A549 (cell line): ENCODE results near the gene CYSLTR2. TPM values are rescaled to one million over a fixed set of nuclear protein-coding genes. Genes with fewer than 3 reads are reported as not detected.

Experiments used
- ATAC-seq, 2 experiments: fragments of 200-7000 bp in 1 of 2; fragments of >200 bp in 1 of 2; cut with Nextera tagmentation in 1 of 2; cut with Tn5 transposase in 1 of 2; 3 replicates each; pipeline versions ENCODE4 v1.8.0 to v1.9.1; 2018 to 2020; ENCODE audit warnings: mild to moderate bottlenecking in 1 of 2, moderate library complexity in 1 of 2
- CTCF ChIA-PET: fragments of 300-600 bp; sonication (Branson Sonifier 250); formaldehyde crosslinking; extraction: SDS; loops from one replicate; lab custom pipeline; 2021; ENCODE audit warnings: antibody characterized with exemption, inconsistent platforms; lab: Yijun Ruan, JAX
- POLR2A ChIA-PET: fragments of 350-600 bp; formaldehyde crosslinking; extraction: SDS; loops from one replicate; lab custom pipeline; 2021; ENCODE audit warnings: antibody characterized with exemption, inconsistent platforms; lab: Yijun Ruan, JAX
- DNase-seq, 2 experiments: peaks; one replicate each; pipeline versions ENCODE4 v3.0.0 to v3.0.0-alpha.2; 2011 to 2016; ENCODE audit warnings: low read depth in 1 of 2, low spot score in 1 of 2
- FAIRE-seq: peaks from 2 replicates; lab custom pipeline; 2011; peaks lifted over from hg19 to GRCh38; lab: Jason Lieb, UNC
- H3K27ac ChIP-seq, 2 experiments: fragments of >200 bp; sonication (Bioruptor Twin); formaldehyde crosslinking; 3 replicates each; pipeline ENCODE4 v1.5.1; 2016 to 2017
- H3K4me1 ChIP-seq: fragments of >200 bp; sonication (Bioruptor Twin); formaldehyde crosslinking; 3 replicates; pipeline ENCODE4 v1.6.1; 2016
- H3K4me2 ChIP-seq: fragments of >200 bp; sonication (Bioruptor Twin); formaldehyde crosslinking; 3 replicates; pipeline ENCODE4 v1.6.1; 2016
- H3K4me3 ChIP-seq: fragments of >200 bp; sonication (Bioruptor Twin); formaldehyde crosslinking; 3 replicates; pipeline ENCODE4 v1.5.1; 2016
- H3K9me3 ChIP-seq: fragments of >200 bp; sonication (Bioruptor Twin); formaldehyde crosslinking; 3 replicates; pipeline ENCODE4 v1.6.1; 2016
- ATOH8 ChIP-seq: fragments of 250-450 bp; sonication (Bioruptor Pico); IDR thresholded peaks from 2 replicates; pipeline ENCODE4 v1.5.0; 2020; ENCODE audit warnings: low read depth, mild to moderate bottlenecking, moderate library complexity
- CBX8 ChIP-seq: fragments of 200-600 bp; sonication (generic); IDR thresholded peaks from 2 replicates; pipeline ENCODE4 v1.6.1; 2016
- CEBPB ChIP-seq, 2 experiments: fragments of >200 bp in 1 of 2; sonication (Bioruptor Twin) in 1 of 2; formaldehyde crosslinking in 1 of 2; IDR thresholded peaks; 2 replicates each; pipeline ENCODE4 v1.6.1; 2012 to 2016
- CHD2 ChIP-seq: fragments of 150-350 bp; IDR thresholded peaks from 2 replicates; pipeline ENCODE4 v1.6.1; 2014; ENCODE audit warnings: low read length; ENCODE audit not compliant: partially characterized antibody
- CHD4 ChIP-seq: fragments of 200-600 bp; sonication (generic); IDR thresholded peaks from 2 replicates; pipeline ENCODE4 v1.6.1; 2016; ENCODE audit warnings: antibody characterized with exemption, mild to moderate bottlenecking, borderline replicate concordance
- EP300 ChIP-seq, 2 experiments: fragments of >200 bp; sonication (Bioruptor Twin); formaldehyde crosslinking; IDR thresholded peaks; 2 replicates in 1 of 2; 3 replicates in 1 of 2; pipeline ENCODE4 v1.6.1; 2016 to 2017
- FOSL2 ChIP-seq, 2 experiments: fragments of 450-650 bp in 1 of 2; fragments of >200 bp in 1 of 2; sonication (Bioruptor Twin) in 1 of 2; formaldehyde crosslinking; IDR thresholded peaks; 2 replicates each; pipeline versions ENCODE4 v1.5.0 to v1.6.1; 2016 to 2020; ENCODE audit warnings: mild to moderate bottlenecking in 1 of 2, moderate library complexity in 1 of 2
- GATA3 ChIP-seq: IDR thresholded peaks from 2 replicates; pipeline ENCODE4 v1.6.1; 2012; ENCODE audit warnings: borderline replicate concordance
- HMGXB4 ChIP-seq: fragments of 250-450 bp; sonication (Bioruptor Pico); IDR thresholded peaks from 2 replicates; pipeline ENCODE4 v1.5.0; 2021; ENCODE audit warnings: mild to moderate bottlenecking, moderate library complexity, borderline replicate concordance
- HOXB13 ChIP-seq: fragments of 250-450 bp; sonication (Bioruptor Pico); IDR thresholded peaks from 2 replicates; pipeline ENCODE4 v1.5.0; 2020; ENCODE audit warnings: low read depth, mild to moderate bottlenecking, moderate library complexity
- KDM1A ChIP-seq: fragments of 200-600 bp; sonication (generic); IDR thresholded peaks from 2 replicates; pipeline ENCODE4 v1.6.1; 2016; ENCODE audit warnings: low read depth, mild to moderate bottlenecking
- KDM5A ChIP-seq: fragments of 200-600 bp; sonication (generic); IDR thresholded peaks from 2 replicates; pipeline ENCODE4 v1.6.1; 2016; ENCODE audit warnings: antibody characterized with exemption, mild to moderate bottlenecking
- MYC ChIP-seq: IDR thresholded peaks from 2 replicates; pipeline ENCODE4 v1.6.1; 2012; ENCODE audit warnings: mild to moderate bottlenecking, inconsistent platforms, low read length, improper control_type of control experiment, borderline replicate concordance
- RCOR1 ChIP-seq: fragments of 150-350 bp; IDR thresholded peaks from 2 replicates; pipeline ENCODE4 v1.6.1; 2014; ENCODE audit warnings: antibody characterized with exemption, low read length, low read depth
- RNF2 ChIP-seq: fragments of 200-600 bp; sonication (generic); IDR thresholded peaks from 2 replicates; pipeline ENCODE4 v1.6.1; 2016; ENCODE audit warnings: low read depth, mild to moderate bottlenecking, antibody characterized with exemption, moderate library complexity, borderline replicate concordance
- TFCP2L1 ChIP-seq: fragments of 250-450 bp; sonication (Bioruptor Pico); IDR thresholded peaks from 2 replicates; pipeline ENCODE4 v1.5.0; 2021; ENCODE audit warnings: mild to moderate bottlenecking
- TP53 ChIP-seq: fragments of 250-450 bp; sonication (Bioruptor Pico); IDR thresholded peaks from 2 replicates; pipeline ENCODE4 v1.5.0; 2021; ENCODE audit warnings: mild to moderate bottlenecking, moderate library complexity
- USF2 ChIP-seq: fragments of 450-650 bp; IDR thresholded peaks from 2 replicates; pipeline ENCODE4 v1.6.1; 2014; ENCODE audit warnings: antibody characterized with exemption
- ZFP36 ChIP-seq: fragments of 450-650 bp; IDR thresholded peaks from 2 replicates; pipeline ENCODE4 v1.6.1; 2014; ENCODE audit warnings: borderline replicate concordance; ENCODE audit not compliant: partially characterized antibody
- ZNF302 ChIP-seq: fragments of 250-450 bp; sonication (Bioruptor Pico); IDR thresholded peaks from 2 replicates; pipeline ENCODE4 v1.9.0; 2021; ENCODE audit warnings: inconsistent platforms, mild to moderate bottlenecking, moderate library complexity
- ZSCAN20 ChIP-seq: fragments of 250-450 bp; sonication (Bioruptor Pico); IDR thresholded peaks from 2 replicates; pipeline ENCODE4 v1.8.0; 2022; ENCODE audit warnings: mild to moderate bottlenecking, moderate library complexity
- WGBS: methylation state at CpG from one replicate; pipeline ENCODE4 v1.1.6; 2017; ENCODE audit errors: missing lambda C conversion rate; 5-methylcytosine and 5-hydroxymethylcytosine counted together
- polyA plus RNA-seq, 4 experiments: library from polyadenylated mRNA; depleted of rRNA in 3 of 4; stranded (reverse); fragments of >200 nt; fragmentation: RNase III in 1 of 4; extraction: RNeasy Plus Mini Kit Qiagen cat#74134 plus additional on column Dnase treatment in 1 of 4; gene quantifications; 2 replicates in 3 of 4; 3 replicates in 1 of 4; pipeline ENCODE4 v1.2.3, GENCODE V29; 2011 to 2017
- TF ChIP-seq, protein P1 (sequence below): fragments of 150-350 bp; IDR thresholded peaks from 2 replicates; pipeline ENCODE4 v1.6.1; 2014; ENCODE audit warnings: low read depth, mild to moderate bottlenecking, low read length
- TF ChIP-seq, protein P2 (sequence below): IDR thresholded peaks from 2 replicates; pipeline ENCODE4 v1.6.1; 2012; ENCODE audit warnings: low read depth, borderline replicate concordance
- TF ChIP-seq, protein P3 (sequence below): IDR thresholded peaks from 2 replicates; pipeline ENCODE4 v1.6.1; 2012

CYSLTR2 gene
- polyA plus RNA-seq, 2 of the 4 experiments (the other 2 are of a cell fraction), result not detected

- TF ChIP-seq HMGXB4 (CRISPR knock-in tag), result no peak
- TF ChIP-seq CEBPB (IDR thresholded peaks at IDR 0.05), result no peak
- no peak for TF ChIP-seq KDM5A
Measured at GRCh38 chr13:48738311-48738710, 84.6 kb downstream of the CYSLTR2 start (continued).

DNA sequence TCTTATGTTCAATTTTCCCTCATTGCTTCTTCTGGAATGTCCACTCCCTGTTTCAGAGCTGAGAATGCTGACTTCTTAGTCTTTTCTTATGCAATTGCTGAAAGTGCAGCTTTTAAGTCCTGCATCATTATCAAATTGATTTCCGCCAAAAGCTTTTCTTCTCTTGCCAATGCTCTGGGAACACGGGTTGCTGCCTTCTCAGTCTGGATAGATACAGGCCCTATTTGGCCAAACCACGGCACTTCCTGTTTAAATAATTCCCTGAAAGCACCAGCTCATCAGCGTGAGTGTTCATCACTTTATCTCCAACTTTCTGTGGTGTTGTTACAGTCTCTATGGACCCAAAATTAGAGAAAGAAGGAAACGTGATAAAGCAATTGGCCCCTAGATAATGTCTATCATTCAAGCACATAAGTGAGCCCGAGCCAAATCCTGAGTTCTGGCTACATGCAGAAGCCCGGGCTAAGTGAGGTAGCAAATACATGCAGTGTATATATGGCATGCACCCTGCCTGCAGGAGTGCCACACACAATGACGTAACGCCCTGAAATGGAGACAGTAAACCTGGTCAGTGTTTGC lies 85.7 kb downstream of the CYSLTR2 start:
- no peak for DNase-seq
- H3K4me3 ChIP-seq, result no peak overlapping the region
- TF ChIP-seq KDM1A, result no peak
- TF ChIP-seq ATOH8 (CRISPR knock-in tag), result no peak
- TF ChIP-seq HOXB13 (CRISPR knock-in tag), result no peak
- no peak for TF ChIP-seq ZNF302 (CRISPR knock-in tag)
- TF ChIP-seq, protein P1, sequence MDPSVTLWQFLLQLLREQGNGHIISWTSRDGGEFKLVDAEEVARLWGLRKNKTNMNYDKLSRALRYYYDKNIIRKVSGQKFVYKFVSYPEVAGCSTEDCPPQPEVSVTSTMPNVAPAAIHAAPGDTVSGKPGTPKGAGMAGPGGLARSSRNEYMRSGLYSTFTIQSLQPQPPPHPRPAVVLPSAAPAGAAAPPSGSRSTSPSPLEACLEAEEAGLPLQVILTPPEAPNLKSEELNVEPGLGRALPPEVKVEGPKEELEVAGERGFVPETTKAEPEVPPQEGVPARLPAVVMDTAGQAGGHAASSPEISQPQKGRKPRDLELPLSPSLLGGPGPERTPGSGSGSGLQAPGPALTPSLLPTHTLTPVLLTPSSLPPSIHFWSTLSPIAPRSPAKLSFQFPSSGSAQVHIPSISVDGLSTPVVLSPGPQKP, result no peak
- TF ChIP-seq, all 56 proteins: peak for 0
- Histone ChIP-seq H3K27ac (no peak overlapping the region), H3K9me3 (no peaks in the 10 kb centered on the region), H3K4me1 (no peaks in the 10 kb centered on the region), H3K4me2 (no peak overlapping the region)
- FAIRE-seq (no peak), ATAC-seq (no peak)
- WGBS, result 63% methylated on average over 7 of the region's 9 CpGs
- POLR2A ChIA-PET, result no interaction called here
- CTCF ChIA-PET, result interaction anchor here (1.0 kb wide), 1 partner anchor 30 kb away, joined by 4 read pairs; no protein-coding TSS in a partner anchor

GRCh38 chr13:48741377-48741776 lies 87.6 kb downstream of the CYSLTR2 start:
- no peak for DNase-seq
- no peaks in the 10 kb centered on the region for H3K4me1 ChIP-seq
- POLR2A ChIA-PET, result no interaction called here
- H3K9me3 ChIP-seq, result no peaks in the 10 kb centered on the region
- H3K27ac ChIP-seq, result no peak overlapping the region
- no peak for FAIRE-seq
- H3K4me2 ChIP-seq, result no peak overlapping the region
- no peak for TF ChIP-seq RNF2
- TF ChIP-seq TP53 (CRISPR knock-in tag), result no peak
- no peak for TF ChIP-seq TFCP2L1 (CRISPR knock-in tag)
- TF ChIP-seq, all 56 proteins: peak for 0
- CTCF ChIA-PET, result interaction anchor here (1.5 to 2.1 kb wide), 2 partner anchors 9 to 28 kb away, joined by 5 read pairs; no protein-coding TSS in a partner anchor
- WGBS, result 48% methylated on average over 2 of the region's 2 CpGs
- no peak for ATAC-seq
- no peak overlapping the region for H3K4me3 ChIP-seq

- TF ChIP-seq ZSCAN20 (CRISPR knock-in tag) (no peak), RCOR1 (no peak), CHD4 (no peak), CEBPB (IDR thresholded peaks at IDR 0.05) (no peak), KDM5A (no peak), GATA3 (no peak), FOSL2 (IDR thresholded peaks at IDR 0.05) (no peak), FOSL2 (CRISPR knock-in tag; IDR thresholded peaks at IDR 0.05) (no peak), EP300 (IDR thresholded peaks at IDR 0.05) (no peak), USF2 (no peak), MYC (no peak), ZFP36 (no peak), CBX8 (no peak), KDM1A (no peak), CHD2 (no peak)
- TF ChIP-seq, protein P2, sequence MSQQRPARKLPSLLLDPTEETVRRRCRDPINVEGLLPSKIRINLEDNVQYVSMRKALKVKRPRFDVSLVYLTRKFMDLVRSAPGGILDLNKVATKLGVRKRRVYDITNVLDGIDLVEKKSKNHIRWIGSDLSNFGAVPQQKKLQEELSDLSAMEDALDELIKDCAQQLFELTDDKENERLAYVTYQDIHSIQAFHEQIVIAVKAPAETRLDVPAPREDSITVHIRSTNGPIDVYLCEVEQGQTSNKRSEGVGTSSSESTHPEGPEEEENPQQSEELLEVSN, result no peak
- TF ChIP-seq, protein P3, sequence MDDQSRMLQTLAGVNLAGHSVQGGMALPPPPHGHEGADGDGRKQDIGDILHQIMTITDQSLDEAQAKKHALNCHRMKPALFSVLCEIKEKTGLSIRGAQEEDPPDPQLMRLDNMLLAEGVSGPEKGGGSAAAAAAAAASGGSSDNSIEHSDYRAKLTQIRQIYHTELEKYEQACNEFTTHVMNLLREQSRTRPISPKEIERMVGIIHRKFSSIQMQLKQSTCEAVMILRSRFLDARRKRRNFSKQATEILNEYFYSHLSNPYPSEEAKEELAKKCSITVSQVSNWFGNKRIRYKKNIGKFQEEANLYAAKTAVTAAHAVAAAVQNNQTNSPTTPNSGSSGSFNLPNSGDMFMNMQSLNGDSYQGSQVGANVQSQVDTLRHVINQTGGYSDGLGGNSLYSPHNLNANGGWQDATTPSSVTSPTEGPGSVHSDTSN, result no peak
- TF ChIP-seq, all 56 proteins: peak for 0
- Histone ChIP-seq H3K4me1 (peaks cover 19% of the 10 kb centered on the region), H3K4me2 (no peak overlapping the region), H3K9me3 (no peaks in the 10 kb centered on the region), H3K4me3 (no peak overlapping the region), H3K27ac (no peak overlapping the region)
- no peak for FAIRE-seq
- ATAC-seq, result no peak
- 15% methylated on average over 1 of the region's 1 CpG for WGBS
- CTCF ChIA-PET, result interaction anchor here (1.2 kb wide), 1 partner anchor 22 kb away, joined by 3 read pairs; no protein-coding TSS in a partner anchor
- no peak for DNase-seq
- POLR2A ChIA-PET, result no interaction called here
Measured at GRCh38 chr13:48746821-48747220, 93.1 kb downstream of the CYSLTR2 start.
